Renal cortical epithelial cell (primary cell): ENCODE results near the gene VCX2. TPM values are rescaled to one million over a fixed set of nuclear protein-coding genes. Genes with fewer than 3 reads are reported as not detected.
A peak's percentile ranks its signal among the peaks of the same experiment; 100 is the strongest.
"Not testable (repeated sequence)": the region's sequence is repeated elsewhere in the genome, so short reads cannot be mapped to it uniquely, and the experiment has no call there.

ENCODE experiments used
- DNase-seq: peaks from one replicate; pipeline ENCODE4 v3.0.0-alpha.2; 2011; ENCODE audit warnings: low read depth
- total RNA-seq: library from RNA; depleted of rRNA; stranded (reverse); fragments of >200 nt; gene quantifications from 2 replicates; pipeline ENCODE4 v1.2.3, GENCODE V29; 2014

The VCX2 gene
- total RNA-seq, result not detected in 2 replicates

DNA sequence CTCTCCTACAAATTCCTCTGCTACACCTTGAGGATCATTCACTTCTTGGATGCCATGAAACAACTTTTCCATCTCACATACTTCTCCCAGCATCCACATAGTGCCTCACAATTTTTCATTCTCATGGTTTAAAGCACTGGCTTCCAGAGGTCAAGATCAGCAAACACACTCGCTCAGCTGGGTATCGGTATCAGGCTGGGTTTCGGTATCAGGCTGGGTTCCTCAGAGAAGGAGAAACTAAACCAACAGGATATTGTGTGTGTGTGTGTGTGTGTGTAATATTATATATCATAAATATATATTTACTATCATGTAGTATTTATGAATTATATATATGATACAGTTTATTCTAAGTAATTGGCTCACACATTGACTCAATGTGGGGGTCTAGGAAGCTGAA, at the start of gene VCX2:
Gene VCX2 (minus strand): TSS at position 99 of the 400 bp plus-strand sequence. CDS start 624 bp downstream, outside the sequence.
- DNase-seq, result not testable (repeated sequence)

DNA sequence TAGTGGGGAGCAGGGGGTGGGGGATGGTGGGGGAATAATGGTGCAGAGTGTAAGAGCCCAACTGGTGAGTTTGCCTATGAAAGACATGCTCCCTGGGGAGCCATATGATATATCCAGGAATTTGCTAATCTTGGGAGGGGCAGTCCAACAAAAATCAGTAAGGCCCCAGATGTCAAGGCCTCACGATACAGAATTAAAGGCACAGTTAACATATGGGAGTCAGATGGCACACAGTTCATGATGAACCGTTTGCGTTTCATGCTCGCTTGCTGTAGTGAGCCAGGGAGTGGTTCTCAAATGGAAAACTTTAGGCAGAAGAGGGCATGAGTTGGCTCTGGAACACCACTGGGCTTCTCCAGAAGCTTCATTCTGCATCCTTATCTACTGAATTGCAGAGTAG, 33.9 kb upstream of the VCX2 start:
- no peak for DNase-seq

DNA sequence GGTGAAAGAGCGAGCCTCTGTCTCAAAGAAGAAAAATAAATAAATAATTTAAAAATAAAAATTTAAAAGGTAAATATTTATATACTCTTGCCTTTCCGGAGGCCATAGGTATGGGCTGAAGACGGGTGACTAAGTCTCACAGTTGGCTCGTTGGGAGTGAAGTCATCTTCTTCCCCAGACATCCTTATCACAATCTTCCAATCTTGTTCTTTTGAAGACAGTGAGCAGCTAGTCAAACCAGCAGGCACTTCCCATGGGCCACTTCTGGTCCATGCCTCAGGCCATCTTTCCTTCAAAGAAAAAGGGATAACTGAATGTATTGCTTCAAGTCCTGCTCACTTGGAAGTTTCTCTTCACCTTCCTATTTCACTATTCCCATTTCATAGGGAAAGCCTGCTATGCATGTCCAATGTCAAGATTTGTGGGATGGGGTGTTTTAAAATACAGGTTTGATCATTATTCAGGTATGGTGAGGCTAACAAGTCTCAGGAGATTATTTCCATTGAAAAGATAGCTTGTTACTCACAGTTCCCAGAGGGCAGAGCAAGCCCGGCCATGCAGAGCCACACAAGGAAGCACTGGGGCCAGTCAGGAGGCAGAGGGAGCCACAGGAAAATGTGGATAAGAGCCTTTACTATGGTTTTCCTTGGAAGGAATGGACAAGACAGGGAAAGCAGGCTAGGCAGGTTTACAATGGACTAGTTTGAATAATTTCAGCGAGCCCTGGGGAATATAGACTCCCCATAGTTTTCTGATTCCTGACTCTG, 33.3 kb upstream of the VCX2 start:
- no peak for DNase-seq

DNA sequence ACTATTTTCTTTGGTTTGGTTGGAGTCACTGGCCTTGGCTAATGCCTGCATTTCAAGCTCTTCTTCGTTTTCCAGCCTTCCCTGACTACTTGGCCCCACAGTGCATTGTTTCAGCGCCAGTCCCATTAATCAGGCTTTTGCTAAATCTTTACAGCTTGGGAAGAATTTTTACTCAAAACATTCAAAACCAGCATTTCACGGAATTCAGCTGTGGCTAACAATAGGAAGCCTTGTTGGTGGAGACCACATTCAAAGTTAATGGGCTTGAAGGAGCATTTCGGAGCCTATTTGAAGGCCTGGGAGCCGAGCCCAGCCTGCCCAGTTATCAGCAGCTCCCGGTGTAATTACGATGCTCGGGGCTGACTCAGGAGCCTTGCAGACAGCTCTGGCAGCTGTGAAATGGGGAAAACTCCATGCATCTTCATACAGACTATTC, 30.8 kb upstream of the VCX2 start:
- no peak for DNase-seq

DNA sequence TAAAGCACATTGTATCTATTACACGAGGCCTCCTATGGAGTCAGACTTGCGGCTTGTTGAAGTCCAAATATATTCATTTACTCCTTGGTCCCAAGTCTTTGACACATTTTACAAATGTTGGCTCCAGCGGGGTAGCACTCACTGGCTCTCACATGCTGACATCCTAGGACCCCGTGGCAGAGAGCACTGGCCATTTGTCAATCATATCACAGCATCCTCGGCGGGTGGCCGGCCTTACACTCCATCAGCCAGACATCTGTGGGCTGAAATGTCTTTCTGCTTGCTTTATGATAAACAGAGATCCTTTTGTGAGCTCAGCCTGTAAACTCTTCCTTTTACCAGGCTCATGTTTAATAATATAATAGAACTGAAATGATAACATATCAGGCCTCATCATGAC, 25.7 kb upstream of the VCX2 start:
- no peak for DNase-seq

DNA sequence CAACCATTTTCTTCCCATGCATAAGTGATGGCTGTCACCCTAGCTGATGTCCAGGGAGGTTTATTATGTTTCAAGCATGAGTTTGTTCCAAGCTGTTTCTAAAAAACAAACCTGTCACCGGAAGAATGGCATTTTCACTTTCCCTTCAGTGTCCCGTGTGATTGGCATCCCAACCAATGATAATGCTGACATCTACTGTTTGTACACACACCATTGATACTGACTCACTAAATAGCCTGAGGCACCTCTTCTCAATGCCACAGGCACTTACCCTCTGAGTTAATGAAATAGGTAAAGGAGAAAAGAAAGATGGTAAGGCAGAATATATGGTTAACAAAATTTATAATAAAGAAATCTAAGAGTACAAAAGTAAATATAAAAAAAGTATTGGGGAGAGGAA, 23.1 kb upstream of the VCX2 start:
- peak; percentile 15 for DNase-seq

DNA sequence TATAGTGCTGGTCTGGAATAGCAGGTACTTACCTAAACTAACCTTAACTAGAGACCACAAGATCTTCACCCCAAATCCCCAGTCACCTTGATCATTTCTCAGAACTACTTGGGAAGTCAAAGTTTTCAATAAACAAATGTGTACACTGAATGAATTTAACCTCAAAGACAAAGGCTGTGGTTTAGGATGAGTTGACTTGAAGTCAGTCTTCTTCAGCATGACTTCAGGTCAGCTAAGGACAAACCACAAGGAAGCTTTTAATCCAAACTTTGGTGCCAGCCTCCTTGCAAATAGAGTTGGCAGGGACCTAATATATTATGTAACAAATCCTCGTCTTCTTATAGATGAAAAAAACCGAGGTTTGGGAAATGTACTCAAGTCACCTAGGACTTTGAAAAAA, 21.2 kb upstream of the VCX2 start:
- DNase-seq, result peak; percentile 68

DNA sequence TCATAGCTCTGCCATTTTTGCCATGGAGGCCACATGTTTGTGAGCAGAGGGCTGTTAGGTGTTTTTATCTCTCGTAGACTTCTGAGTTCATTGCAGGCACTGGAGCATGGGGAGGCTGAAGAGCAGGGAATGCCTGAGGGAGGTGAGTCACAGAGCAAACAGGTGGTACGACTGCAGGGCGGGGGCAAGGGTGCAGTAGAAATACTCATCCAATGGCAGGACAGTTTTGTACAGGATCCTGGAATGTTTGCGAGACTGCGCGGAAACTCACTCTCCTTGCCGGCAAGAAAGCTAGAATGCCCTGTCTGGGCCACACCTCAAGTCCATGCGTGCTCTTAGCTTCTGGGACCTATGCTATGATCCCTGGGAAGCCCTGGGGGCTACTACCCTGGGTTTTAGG, 20.0 kb upstream of the VCX2 start:
- peak; percentile 67 for DNase-seq

DNA sequence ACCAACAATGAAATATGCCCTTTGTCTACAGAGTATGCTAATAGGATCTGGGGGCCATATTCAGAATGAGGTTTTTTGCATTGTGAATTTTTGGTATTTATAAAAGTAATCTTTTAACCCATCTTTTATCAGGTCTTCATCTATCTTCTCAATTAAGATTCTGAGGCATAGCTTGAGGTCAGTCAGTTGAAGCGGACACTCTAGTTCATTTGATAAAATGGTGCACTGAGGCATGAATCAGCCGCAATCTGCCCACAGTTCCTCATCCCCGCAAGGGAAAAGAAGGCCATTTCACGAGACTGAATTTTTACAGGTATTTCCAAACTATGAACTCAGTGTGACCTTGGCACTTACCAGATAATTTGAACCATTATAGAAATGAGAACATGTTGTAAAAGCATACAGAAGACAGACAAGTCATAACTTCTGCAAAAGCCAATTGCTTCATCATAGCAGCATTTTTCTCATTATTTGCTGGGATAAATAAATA, 19.3 kb upstream of the VCX2 start:
- DNase-seq, result peak; percentile 2

DNA sequence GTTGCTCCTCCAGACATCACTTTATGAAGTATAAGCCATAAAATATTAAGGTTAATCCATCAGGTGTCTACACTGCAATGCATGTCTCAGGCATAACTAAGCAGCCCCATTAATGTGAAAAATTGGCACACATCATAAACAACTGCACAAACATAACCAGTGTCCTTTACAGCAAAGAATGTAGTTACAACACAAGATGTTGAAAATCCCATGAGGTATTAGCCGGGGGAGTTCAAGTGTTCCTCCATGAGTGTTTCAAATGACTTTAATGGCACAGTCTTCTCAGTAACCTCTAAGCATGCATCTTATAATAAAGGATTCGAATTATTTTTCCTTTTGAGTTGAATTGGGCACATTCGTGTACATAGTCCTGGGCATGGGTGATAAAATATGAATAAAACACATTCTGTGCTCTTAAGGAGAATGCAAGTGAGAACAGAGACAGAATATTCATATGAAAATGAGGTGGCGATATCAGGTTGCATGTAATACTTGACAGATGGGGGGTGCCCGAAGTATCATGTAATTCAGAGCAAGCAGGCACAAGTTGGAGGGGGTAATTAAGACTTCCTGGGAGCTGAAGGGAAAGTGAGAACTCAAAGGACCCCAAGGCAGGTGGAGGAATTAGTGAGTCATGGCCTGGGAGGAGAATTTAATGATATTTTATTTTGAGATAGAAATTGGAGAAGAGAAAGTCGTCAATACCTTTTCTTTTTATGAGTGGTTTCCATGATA, 18.2 kb upstream of the VCX2 start:
- no peak for DNase-seq

DNA sequence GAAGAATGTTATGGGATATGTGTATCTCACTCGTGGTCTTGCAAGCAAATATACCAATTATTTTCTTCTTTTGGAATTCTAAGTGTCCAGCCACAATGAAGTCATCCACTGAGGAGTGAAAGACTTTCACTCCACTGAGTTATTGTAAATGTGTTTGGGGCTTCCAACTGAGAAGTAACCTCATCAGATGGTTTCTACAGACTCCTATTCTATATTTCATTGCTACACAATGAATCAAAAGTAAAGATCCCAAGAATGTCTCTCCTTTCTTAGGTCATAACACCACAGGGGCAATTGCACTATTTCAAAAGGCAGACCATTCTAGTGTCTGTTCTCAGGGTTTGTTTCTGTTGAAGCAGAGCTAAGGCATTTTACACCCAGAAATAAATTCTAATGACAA, 12.3 kb upstream of the VCX2 start:
- DNase-seq, result peak; percentile 6

DNA sequence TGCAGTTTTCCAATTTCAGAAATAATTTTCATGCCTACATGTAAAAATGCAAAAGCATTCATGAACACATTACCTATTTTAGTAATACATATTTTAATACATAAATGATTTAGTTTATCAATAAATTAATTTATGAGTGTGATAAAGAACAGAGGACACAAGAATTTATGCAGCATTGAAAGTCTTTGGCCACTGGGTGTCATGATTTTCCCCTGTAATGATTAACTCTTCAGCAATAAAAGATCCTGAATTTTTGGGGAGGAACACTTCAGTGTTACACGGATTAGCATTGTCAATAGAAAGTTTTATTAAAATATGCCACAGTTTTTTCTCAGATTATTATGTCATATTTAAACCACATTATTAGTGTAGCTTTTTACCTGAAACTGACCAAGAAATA, 8.6 kb upstream of the VCX2 start:
- peak; percentile 9 for DNase-seq

DNA sequence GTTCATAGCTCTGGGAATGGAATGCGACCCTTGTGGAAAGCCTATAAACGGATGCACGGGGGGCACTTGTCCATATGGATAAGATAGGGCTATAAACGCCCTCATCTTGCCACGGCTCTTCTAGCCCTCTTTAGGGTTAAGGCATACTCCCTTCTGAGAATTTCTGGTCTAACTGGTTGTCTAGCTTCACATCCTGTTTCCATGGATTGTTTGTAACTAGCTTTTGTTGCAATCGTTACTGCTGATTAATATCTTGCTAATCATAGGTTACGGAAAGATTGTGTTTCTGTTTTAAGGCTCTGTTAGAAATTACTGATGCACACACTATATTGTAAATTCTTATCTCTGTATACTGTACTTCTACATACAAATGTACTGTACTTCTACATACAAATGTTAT, 17.1 kb downstream of the VCX2 start:
- not testable (repeated sequence) for DNase-seq

DNA sequence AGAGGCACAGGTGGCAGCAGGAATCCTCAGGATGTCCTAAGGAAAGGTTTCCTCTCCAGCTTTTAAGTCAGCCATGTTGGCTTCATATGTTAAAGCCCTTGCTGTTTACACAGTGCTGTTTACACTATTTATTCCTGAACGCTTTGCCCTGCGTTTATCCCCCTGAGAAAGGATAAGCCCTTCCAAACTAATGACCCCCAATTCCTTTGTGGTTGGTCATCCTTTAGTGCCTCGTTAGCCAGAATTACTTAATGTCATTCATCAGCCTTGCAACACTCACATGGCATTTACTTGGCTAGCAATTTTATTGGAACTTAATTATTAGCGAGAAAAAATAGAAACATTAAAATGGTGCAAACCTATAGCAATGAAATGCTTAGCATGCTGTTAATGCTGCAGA, 23.8 kb downstream of the VCX2 start:
- peak; percentile 19 for DNase-seq

DNA sequence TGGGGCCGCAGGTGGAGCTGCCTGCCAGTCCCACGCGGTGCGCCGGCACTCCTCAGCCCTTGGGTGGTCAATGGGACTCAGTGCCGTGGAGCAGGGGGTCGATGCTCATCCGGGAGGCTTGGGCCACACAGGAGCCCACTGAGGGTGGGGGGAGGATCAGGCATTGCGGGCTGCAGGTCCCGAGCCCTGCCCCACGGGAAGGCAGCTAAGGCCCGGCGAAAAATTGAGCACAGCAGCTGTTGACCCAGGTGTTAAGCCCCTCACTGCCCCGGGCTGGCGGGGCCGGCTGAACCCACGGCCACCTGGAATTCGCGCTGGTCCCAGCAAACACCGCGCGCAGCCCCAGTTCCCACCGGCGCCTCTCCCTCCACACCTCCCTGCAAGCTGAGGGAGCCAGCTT, 26.1 kb downstream of the VCX2 start:
- DNase-seq, result no peak

DNA sequence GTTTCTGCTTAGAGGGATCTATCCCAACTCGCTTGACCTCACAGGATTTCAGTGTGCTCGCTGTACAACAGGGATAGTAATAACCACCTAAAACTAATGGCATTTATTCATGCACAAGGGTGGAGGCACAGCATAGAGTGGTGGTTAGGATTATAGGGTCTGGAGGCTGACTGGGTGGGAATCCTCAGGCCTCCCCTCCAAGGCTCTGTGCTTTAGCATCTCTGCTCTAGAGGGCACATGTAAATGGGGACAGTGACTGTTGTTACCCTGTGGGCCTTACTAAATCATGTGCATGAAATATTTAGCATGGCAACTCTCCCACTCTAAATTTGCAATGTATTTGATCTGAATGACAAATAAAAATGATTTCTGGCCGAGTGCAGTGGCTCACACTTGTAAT, 29.2 kb downstream of the VCX2 start:
- DNase-seq, result no peak

DNA sequence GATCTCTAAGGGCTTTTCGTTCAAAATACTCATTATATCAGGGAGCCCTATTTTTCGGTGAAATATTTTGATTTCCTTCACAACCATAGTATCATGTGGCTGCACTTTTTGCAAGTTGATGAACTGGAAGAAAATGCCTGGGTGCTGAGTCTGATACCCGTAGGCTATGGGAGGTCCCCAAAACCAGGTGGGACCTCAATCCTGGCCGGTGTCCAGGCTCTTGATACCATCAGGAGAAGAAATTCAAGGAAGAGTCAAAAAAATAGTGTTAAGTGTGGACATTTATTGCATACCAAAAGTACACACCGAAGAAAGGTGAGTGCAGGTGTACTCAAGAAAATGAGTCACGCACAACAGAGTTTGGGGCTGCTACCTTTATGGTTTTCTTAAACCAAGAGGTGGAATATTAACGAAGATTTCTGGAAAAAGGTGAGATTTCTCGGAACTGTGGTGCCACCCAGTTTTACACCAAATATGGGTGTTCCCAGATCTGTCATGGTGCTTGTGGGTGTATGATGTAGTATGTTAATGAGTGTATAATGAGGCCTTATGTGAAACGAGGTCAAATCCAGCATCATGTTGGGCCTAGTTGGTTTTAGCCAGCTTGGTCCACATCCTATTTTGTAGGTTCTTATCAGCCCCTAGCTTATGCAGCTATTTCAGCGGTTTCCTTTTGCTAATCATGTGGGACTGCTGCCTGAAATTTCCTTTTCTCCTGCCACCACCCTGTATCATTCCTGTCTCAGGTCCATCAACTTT, 29.9 kb downstream of the VCX2 start:
- DNase-seq, result no peak

DNA sequence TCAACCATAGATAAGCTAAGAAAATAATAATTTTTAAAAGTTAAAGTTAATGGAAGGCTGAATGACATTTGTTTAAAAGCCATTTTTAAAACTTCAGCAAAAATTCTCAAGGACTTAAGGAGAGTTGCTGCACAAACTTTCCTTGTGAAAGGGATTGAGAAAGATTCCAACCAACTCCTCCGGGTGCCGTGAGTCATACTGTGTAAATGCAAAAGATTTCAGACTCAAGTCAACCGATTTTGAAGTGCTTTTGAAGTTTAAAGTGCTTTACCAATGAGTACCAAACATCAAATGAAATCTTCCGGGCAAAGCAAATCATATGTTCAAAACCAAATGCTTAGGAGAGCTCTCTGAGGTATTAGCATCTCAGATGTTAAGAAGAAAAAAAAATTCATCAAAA, 31.4 kb downstream of the VCX2 start:
- peak; percentile 50 for DNase-seq

DNA sequence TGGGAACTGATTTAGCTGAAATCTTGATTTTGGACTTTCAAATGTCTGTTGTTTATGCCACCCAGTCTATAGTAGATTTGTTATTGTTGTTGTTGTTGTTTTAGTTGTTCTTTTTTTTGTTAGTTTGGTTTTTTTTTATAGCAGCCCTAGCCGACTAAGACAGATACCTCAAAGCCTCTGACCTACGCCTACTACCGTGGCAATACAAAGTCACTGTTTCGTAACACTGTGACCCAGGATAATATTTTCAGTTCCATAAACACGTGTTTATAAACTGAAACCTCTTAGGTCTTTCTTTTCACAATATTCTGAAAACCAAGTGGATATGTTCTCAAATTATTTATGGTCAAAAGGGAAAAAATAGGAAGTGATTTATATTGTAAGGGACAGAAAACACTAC, 32.8 kb downstream of the VCX2 start:
- no peak for DNase-seq

DNA sequence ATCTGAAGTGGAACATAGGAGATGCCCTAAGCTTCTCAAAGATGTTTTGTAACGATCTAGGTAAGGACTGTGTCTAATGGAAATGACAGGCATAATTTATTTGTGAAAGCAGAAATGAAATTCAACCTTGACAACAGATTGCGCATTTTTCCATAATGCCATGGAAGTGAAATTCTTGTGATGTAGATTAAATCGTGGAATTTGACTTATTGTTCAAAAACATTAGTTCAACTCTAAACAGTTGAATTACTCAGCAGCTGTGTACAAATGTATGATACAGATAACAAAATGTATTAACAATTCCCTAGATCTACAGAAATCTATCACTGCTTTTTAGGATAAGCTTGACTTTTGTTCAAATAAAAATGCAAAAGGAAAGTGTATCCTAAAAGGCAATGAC, 44.4 kb downstream of the VCX2 start:
- DNase-seq, result no peak

DNA sequence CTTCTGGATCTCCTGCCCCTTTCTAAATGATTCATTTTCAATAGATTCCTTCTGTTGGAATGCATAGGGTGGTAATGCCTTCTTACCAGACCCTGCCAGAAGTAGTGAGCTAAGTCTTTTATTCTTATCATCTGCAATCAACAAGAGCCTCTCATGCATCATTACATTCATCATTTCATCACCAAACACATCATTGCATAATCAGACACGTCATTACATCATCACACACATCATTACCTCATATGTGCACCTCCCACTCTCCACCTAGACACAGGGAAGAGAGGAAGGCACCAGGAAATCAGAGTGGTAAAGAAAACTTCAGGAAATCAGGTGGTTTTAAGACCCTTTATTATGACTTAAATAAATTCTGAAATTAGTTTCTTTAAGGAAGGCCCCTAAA, 45.0 kb downstream of the VCX2 start:
- DNase-seq, result no peak

DNA sequence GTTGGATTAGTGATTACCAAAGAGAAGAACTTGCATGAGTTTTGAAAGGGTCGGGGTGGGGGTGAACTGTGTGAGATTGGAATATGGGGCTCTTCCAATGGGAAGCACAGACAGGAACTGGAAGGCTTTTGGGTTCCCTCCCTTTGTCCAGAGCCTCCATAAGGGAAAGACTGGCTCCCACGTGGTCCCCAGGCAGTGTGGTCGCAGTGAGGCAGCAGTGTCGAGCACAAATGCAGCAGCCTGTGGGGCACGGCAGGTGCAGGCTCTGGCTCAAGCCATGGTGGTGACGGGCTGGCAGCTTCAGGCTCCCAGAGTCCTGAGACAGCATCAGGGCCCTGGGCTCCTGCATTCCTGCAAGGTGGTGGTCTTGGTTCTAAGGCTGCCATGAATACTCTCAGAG, 45.5 kb downstream of the VCX2 start:
- DNase-seq, result no peak
